Upper lobe of right lung (tissue), 1 donor: ENCODE results near the gene CDC42SE2. TPM values are rescaled to one million over a fixed set of nuclear protein-coding genes. Genes with fewer than 3 reads are reported as not detected.

Experiments used
- ATAC-seq: fragments of 200-7000 bp; cut with Tn5 transposase; one replicate; pipeline ENCODE4 v1.9.1; 2020; ENCODE audit warnings: mild to moderate bottlenecking, moderate library complexity
- DNase-seq: peaks from one replicate; pipeline ENCODE4 v3.0.0-alpha.2; 2020
- H3K27ac ChIP-seq: fragments of 200-600 bp; one replicate; pipeline ENCODE4 v1.8.0; 2022
- H3K27me3 ChIP-seq: fragments of 200-600 bp; one replicate; pipeline ENCODE4 v1.8.0; 2022; ENCODE audit warnings: mild to moderate bottlenecking
- H3K36me3 ChIP-seq: fragments of 200-600 bp; one replicate; pipeline ENCODE4 v1.8.0; 2022
- H3K4me1 ChIP-seq: fragments of 200-600 bp; one replicate; pipeline ENCODE4 v1.8.0; 2022
- H3K4me3 ChIP-seq: fragments of 200-600 bp; one replicate; pipeline ENCODE4 v1.8.0; 2022; ENCODE audit warnings: mild to moderate bottlenecking
- H3K9me3 ChIP-seq: fragments of 200-600 bp; one replicate; pipeline ENCODE4 v1.8.0; 2022
- intact Hi-C: fragments of 100-400 bp; cut with DNase I; formaldehyde crosslinking; loops from one replicate; pipeline ENCODE4 v1.11.0; 2022
- total RNA-seq: library from RNA; stranded (reverse); fragmentation: NEBNext Ultra II Directional; extraction: Animal tissue kit (Norgen Biotek cat#: 25700); gene quantifications from one replicate; pipeline ENCODE4 v1.2.1, GENCODE V29; 2021
- TF ChIP-seq, protein P1 (sequence below): fragments of 200-600 bp; IDR thresholded peaks from one replicate; pipeline ENCODE4 v1.8.0; 2022; ENCODE audit warnings: antibody characterized with exemption
- donor health status: DM: no; HTN: yes; CAD: no; lungs with severe emphysema.

The CDC42SE2 gene
- total RNA-seq, 1 donor from 2014 or later, result 37.0 TPM

DNA sequence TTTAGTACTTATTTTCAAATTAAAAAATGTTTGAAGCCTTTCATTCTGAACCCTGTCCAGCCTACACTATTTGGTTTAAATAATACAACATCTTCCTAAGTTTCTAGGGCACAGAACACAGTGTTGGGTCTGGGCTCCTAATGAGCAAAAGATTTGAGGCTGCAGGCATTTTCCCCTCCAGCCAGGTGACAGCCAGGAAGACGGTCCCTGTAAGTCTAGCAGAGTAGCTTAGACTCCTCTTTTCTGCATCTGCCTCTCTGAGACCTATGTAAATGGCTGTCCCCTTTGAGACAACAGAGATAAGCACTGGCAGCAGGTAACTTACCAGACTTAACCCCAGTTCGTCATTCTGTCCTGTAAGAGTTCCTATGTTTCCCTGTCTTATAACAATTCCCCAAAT, 141.8 kb downstream of the CDC42SE2 start:
- TF ChIP-seq, protein P1, sequence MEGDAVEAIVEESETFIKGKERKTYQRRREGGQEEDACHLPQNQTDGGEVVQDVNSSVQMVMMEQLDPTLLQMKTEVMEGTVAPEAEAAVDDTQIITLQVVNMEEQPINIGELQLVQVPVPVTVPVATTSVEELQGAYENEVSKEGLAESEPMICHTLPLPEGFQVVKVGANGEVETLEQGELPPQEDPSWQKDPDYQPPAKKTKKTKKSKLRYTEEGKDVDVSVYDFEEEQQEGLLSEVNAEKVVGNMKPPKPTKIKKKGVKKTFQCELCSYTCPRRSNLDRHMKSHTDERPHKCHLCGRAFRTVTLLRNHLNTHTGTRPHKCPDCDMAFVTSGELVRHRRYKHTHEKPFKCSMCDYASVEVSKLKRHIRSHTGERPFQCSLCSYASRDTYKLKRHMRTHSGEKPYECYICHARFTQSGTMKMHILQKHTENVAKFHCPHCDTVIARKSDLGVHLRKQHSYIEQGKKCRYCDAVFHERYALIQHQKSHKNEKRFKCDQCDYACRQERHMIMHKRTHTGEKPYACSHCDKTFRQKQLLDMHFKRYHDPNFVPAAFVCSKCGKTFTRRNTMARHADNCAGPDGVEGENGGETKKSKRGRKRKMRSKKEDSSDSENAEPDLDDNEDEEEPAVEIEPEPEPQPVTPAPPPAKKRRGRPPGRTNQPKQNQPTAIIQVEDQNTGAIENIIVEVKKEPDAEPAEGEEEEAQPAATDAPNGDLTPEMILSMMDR, result no peak
- Histone ChIP-seq H3K27me3 (no peaks in the 10 kb centered on the region), H3K4me1 (no peaks in the 10 kb centered on the region), H3K4me3 (no peak overlapping the region), H3K36me3 (peaks cover 22% of the 10 kb centered on the region), H3K27ac (no peak overlapping the region), H3K9me3 (no peaks in the 10 kb centered on the region)
- intact Hi-C loops, result no loop called here
- DNase-seq, result no peak
- no peak for ATAC-seq

DNA sequence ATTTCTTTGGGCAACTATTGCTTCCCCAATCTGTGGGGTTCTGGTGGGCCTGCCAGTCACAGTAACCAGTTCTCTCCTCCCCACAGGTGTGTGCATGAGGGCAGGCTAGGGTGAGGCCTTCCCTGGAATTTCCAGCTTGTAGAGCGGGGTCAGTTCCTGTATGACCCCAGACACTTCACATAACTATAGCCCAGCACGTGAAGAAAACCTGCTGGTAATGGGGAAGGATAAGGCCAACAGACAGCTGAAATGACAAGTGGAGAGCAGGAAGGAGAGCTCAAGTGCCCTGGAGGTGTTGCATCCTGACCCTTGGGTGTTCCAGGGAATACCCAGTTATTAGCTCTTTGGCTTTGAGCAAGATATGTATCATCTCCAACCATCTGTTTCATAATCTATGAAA, 142.2 kb downstream of the CDC42SE2 start:
- Histone ChIP-seq H3K27me3 (no peaks in the 10 kb centered on the region), H3K9me3 (no peaks in the 10 kb centered on the region), H3K27ac (no peak overlapping the region), H3K4me1 (no peaks in the 10 kb centered on the region), H3K36me3 (peaks cover 22% of the 10 kb centered on the region), H3K4me3 (no peak overlapping the region)
- ATAC-seq (no peak), DNase-seq (no peak)
- TF ChIP-seq, protein P1, result no peak
- intact Hi-C loops, result no loop called here

DNA sequence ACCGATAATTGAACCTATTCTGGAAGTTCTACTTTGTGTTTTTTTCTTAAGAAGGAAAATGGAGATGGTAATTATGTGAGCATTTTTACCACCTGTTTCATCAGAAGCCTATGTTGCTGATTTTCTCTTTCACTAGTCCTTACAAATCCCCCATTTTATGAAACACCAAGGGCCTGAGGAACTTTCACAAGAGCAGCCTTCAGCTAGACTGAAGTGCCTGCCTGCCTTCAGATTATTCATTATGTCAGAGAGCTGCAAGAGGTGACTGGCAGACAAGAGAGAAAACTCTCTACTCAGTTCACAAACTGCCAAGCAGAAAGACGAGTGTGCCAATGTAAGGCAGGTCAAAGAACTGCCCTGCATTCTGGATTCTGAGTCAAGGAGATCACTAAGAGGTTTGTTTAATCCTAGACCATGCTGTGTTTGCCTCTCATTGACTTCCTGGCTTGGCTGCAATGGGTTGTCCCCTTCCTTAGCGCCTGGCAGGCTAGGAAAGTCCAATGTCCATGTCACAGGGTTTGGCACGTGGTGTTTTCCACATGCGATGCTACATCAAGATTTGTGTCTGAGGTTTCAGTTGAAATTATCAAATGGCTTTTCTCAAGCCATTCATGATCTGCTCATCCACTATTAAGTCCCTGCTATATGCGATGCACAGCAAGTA, 143.3 kb downstream of the CDC42SE2 start:
- DNase-seq, result no peak
- intact Hi-C loops, result no loop called here

DNA sequence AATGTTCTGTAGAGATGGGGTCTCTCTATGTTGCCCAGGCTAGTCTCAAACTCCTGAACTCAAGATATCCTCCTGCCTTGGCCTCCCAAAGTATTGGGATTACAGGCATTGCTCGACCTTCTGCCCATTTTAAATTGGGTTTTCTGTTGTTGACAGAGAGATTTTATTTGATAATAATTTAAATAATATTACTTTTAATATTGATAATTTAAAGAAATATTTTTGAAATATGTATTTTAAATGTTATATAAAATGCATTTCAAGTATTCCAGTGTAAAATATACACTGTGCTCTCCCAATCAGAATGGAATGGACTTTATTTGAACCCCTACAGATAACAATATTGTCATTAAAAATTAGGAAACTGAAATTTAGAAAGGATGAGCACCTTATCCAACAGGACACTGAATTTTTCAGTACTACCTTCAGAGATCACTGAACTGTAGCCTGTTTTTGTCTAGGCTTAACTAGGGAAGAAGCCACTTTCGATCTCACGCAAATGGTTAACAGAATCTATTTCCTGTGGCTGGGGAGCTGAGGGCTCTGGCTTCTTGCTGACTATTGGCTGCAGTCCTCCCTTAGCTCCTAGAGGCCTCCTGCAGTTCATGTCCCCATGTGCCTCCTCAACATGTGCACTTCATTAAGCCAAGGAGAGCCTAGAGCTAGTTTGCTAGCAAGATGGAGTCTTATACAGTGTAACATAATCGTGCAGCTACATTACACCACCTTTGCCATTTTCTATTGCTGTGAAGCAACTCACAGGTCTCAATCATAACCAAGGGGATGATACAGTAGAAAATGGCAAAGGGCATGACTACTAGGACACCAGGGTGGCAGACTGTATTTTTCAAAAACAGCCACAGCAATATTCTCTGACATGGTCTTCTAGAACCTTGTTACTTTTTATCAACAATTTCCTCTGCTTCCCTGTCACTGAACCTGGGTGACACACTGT, 150.0 kb downstream of the CDC42SE2 start:
- no peak for DNase-seq
- no peak for ATAC-seq
- Histone ChIP-seq H3K9me3 (no peaks in the 10 kb centered on the region), H3K4me1 (no peaks in the 10 kb centered on the region), H3K4me3 (no peak overlapping the region), H3K27ac (no peak overlapping the region), H3K36me3 (no peaks in the 10 kb centered on the region), H3K27me3 (no peaks in the 10 kb centered on the region)
- TF ChIP-seq, protein P1, result no peak
- intact Hi-C loops, result no loop called here

More for the DNA sequence above, 143.3 kb downstream of the CDC42SE2 start:
- Histone ChIP-seq H3K36me3 (peaks cover 22% of the 10 kb centered on the region), H3K4me1 (no peaks in the 10 kb centered on the region), H3K27ac (no peak overlapping the region), H3K27me3 (no peaks in the 10 kb centered on the region), H3K4me3 (no peak overlapping the region), H3K9me3 (no peaks in the 10 kb centered on the region)
- ATAC-seq, result no peak
- TF ChIP-seq, protein P1, result no peak

DNA sequence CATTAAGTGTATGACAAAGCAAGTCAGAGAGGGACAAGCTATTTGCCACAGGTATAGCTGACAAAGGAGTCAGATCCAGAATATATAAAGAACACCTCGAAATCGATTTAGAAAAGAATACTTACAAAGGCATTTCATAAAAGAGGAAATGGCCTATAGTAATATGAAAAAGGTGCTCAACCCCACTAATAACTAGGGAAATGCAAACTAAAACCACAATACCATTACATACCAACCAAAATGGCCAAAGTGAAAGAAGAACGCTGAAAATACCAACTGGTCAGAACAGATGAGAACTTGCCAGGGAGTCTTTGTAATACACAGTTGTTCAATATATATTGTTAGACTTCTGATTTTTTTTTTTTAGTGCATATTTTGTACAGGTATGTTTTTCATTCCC, 152.9 kb downstream of the CDC42SE2 start:
- no peaks in the 10 kb centered on the region for H3K4me1 ChIP-seq
- H3K9me3 ChIP-seq, result no peaks in the 10 kb centered on the region
- DNase-seq (no peak), ATAC-seq (no peak)
- H3K27ac ChIP-seq, result no peak overlapping the region
- intact Hi-C loops, result no loop called here
- H3K4me3 ChIP-seq, result no peak overlapping the region
- H3K36me3 ChIP-seq, result no peaks in the 10 kb centered on the region
- TF ChIP-seq, protein P1, result no peak
- H3K27me3 ChIP-seq, result no peaks in the 10 kb centered on the region
